SK-N-MC (cell line): ENCODE measurements around the gene PTPRN2.
"Not testable (repeated sequence)": the region's sequence is repeated elsewhere in the genome, so short reads cannot be mapped to it uniquely, and the experiment has no call there.

Experiments used
- EZH2 ChIP-seq: fragments of 200-600 bp; sonication (generic); IDR thresholded peaks from one replicate; pipeline ENCODE4 v1.6.1; 2017; ENCODE audit warnings: antibody characterized with exemption
- POLR2AphosphoS5 ChIP-seq: IDR thresholded peaks from 2 replicates; pipeline ENCODE4 v1.6.1; 2012; ENCODE audit warnings: mild to moderate bottlenecking, low read depth, low read length, borderline replicate concordance

GRCh38 chr7:158348039-158348438, 239.6 kb downstream of the PTPRN2 start:
- TF ChIP-seq EZH2, POLR2AphosphoS5: not testable (repeated sequence)
